Suprapubic skin (tissue), 3 donors: ENCODE data around the gene PIGL.
"Not testable (repeated sequence)": the region's sequence is repeated elsewhere in the genome, so short reads cannot be mapped to it uniquely, and the experiment has no call there.

Source experiments
- CTCF ChIP-seq, 2 donors: fragments of 200-600 bp in 1 of 2; fragments of 450-650 bp in 1 of 2; sonication (generic) in 1 of 2; IDR thresholded peaks; one replicate each; pipeline ENCODE4 v1.5.1; 2016 to 2019; ENCODE audit warnings: antibody characterized with exemption in 2 of 2, mild to moderate bottlenecking in 1 of 2, moderate library complexity in 1 of 2
- POLR2A ChIP-seq, 2 donors: fragments of 450-650 bp; IDR thresholded peaks; one replicate each; pipeline ENCODE4 v1.6.1; 2017; ENCODE audit warnings: antibody characterized with exemption in 2 of 2, mild to moderate bottlenecking in 2 of 2, moderate library complexity in 2 of 2

- not testable (repeated sequence) for TF ChIP-seq CTCF, POLR2A (IDR thresholded peaks at IDR 0.05)
Measured at GRCh38 chr17:16194307-16194835, 22.6 kb upstream of the PIGL start.
